Left kidney (tissue), 1 donor: ENCODE measurements around the gene C19orf81. TPM values are rescaled to one million over a fixed set of nuclear protein-coding genes. Genes with fewer than 3 reads are reported as not detected.

Source experiments
- polyA plus RNA-seq: library from polyadenylated mRNA; unstranded; fragments of 120-200 nt; gene quantifications from one replicate; pipeline ENCODE4 v1.2.1, GENCODE V29; 2013; ENCODE audit not compliant: insufficient read length

The C19orf81 gene
- polyA plus RNA-seq, 1 donor, result 1.00 TPM

Other genes starting within 250 kb of the C19orf81 start
- gene SPIB, start 230.5 kb upstream of the C19orf81 start, polyA plus RNA-seq, result 1.00 TPM
- gene MYBPC2, start 216.6 kb upstream of the C19orf81 start, polyA plus RNA-seq, result 1.5 TPM
- gene EMC10, start 172.9 kb upstream of the C19orf81 start, polyA plus RNA-seq, result 86.1 TPM
- gene GARIN5A, start 172.6 kb upstream of the C19orf81 start, polyA plus RNA-seq, result 5.5 TPM
- 9.0 TPM for gene JOSD2, start 138.3 kb upstream of the C19orf81 start, polyA plus RNA-seq
- gene ASPDH, start 135.5 kb upstream of the C19orf81 start, polyA plus RNA-seq, result 8.6 TPM
- gene LRRC4B, start 81.0 kb upstream of the C19orf81 start, polyA plus RNA-seq, result 14.2 TPM
- gene SYT3, start 9.6 kb upstream of the C19orf81 start, polyA plus RNA-seq, result 1.2 TPM
- gene SHANK1, start 70.4 kb downstream of the C19orf81 start, polyA plus RNA-seq, result 4.8 TPM
- gene CLEC11A, start 73.9 kb downstream of the C19orf81 start, polyA plus RNA-seq, result 22.3 TPM
- gene GPR32, start 121.0 kb downstream of the C19orf81 start, polyA plus RNA-seq, result not detected
- gene ACP4, start 141.0 kb downstream of the C19orf81 start, polyA plus RNA-seq, result 0.23 TPM
- gene KLK1, start 174.3 kb downstream of the C19orf81 start, polyA plus RNA-seq, result 0.96 TPM
- gene KLK15, start 184.1 kb downstream of the C19orf81 start, polyA plus RNA-seq, result not detected
- gene KLK3, start 205.5 kb downstream of the C19orf81 start, polyA plus RNA-seq, result 0.68 TPM
- gene KLK2, start 224.0 kb downstream of the C19orf81 start, polyA plus RNA-seq, result 0.27 TPM